Lower leg skin (tissue), 4 donors: ENCODE results near the gene PTOV1. TPM values are rescaled to one million over a fixed set of nuclear protein-coding genes. Genes with fewer than 3 reads are reported as not detected.

Source experiments
- DNase-seq, 2 donors: peaks; one replicate each; pipeline ENCODE4 v3.0.0-alpha.2; 2019; ENCODE audit warnings: low spot score in 2 of 2
- H3K4me3 ChIP-seq: fragments of 200-600 bp; sonication (generic); 2 replicates; pipeline ENCODE4 v1.5.1; 2017; ENCODE audit warnings: mild to moderate bottlenecking, low read depth; ENCODE audit not compliant: poor library complexity, severe bottlenecking
- POLR2A ChIP-seq, 2 donors: fragments of 450-650 bp; IDR thresholded peaks; one replicate each; pipeline ENCODE4 v1.6.1; 2016 to 2017; ENCODE audit warnings: antibody characterized with exemption in 2 of 2, mild to moderate bottlenecking in 1 of 2, moderate library complexity in 1 of 2
- WGBS, 2 donors: methylation state at CpG; one replicate each; pipeline ENCODE4 v1.1.5; 2018; 5-methylcytosine and 5-hydroxymethylcytosine counted together
- intact Hi-C: fragments of 100-400 bp; cut with DNase I; formaldehyde crosslinking; loops from one replicate; pipeline ENCODE4 v1.15.0; 2023; ENCODE audit warnings: low total_unique reads
- total RNA-seq, 4 donors: library from RNA; depleted of rRNA; stranded (reverse); fragments of >200 nt; gene quantifications; one replicate each; pipeline ENCODE4 v1.1.0, GENCODE V29; 2016
- TF ChIP-seq, protein P1 (sequence below), 3 donors: fragments of 450-650 bp; IDR thresholded peaks; one replicate each; pipeline ENCODE4 v1.5.1; 2016; ENCODE audit warnings: antibody characterized with exemption in 3 of 3, mild to moderate bottlenecking in 3 of 3, moderate library complexity in 2 of 3

Gene PTOV1
- total RNA-seq, 4 donors from 2014 or later: 62.4 to 122 (median 92.5) TPM

DNA sequence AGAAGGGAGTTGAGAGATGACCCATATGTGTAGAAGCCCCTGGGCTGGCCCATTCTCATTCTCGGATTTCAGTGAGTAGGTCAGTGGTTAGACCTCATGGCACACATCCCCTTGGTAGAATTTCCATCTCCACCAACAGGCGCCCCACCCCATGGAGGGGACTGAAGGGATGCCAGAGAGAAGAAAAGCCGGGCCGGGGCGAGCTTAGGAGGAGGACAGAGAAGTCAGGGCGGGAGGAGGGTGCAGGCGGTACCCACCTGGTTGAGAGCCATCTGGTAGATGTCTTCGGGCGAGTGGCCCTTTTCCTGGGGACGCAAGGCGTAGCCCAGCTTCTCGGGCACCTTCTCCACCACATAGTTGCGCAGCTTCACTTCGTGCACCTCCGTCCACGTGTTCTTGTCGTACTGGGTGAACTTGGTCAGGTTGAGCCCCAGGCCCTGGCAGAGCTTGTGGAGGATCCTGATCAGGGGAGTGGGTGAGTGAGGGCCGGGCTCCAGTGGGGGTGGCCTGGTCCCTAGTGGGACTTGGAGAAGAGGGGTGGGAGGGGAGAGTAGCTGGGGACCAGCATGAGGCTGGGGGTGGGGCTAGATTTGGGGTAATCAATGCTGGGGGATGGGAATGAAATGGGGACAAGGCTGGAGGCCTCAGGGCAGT lies 43.2 kb downstream of the PTOV1 start:
- WGBS, 2 donors: 92% methylated on average over 18 of the region's 18 CpGs
- TF ChIP-seq, protein P1, sequence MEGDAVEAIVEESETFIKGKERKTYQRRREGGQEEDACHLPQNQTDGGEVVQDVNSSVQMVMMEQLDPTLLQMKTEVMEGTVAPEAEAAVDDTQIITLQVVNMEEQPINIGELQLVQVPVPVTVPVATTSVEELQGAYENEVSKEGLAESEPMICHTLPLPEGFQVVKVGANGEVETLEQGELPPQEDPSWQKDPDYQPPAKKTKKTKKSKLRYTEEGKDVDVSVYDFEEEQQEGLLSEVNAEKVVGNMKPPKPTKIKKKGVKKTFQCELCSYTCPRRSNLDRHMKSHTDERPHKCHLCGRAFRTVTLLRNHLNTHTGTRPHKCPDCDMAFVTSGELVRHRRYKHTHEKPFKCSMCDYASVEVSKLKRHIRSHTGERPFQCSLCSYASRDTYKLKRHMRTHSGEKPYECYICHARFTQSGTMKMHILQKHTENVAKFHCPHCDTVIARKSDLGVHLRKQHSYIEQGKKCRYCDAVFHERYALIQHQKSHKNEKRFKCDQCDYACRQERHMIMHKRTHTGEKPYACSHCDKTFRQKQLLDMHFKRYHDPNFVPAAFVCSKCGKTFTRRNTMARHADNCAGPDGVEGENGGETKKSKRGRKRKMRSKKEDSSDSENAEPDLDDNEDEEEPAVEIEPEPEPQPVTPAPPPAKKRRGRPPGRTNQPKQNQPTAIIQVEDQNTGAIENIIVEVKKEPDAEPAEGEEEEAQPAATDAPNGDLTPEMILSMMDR (IDR thresholded peaks at IDR 0.05): no peak
- TF ChIP-seq POLR2A (IDR thresholded peaks at IDR 0.05): no peak
- intact Hi-C loops: no loop called here
- H3K4me3 ChIP-seq: no peak overlapping the region
- DNase-seq: no peak

DNA sequence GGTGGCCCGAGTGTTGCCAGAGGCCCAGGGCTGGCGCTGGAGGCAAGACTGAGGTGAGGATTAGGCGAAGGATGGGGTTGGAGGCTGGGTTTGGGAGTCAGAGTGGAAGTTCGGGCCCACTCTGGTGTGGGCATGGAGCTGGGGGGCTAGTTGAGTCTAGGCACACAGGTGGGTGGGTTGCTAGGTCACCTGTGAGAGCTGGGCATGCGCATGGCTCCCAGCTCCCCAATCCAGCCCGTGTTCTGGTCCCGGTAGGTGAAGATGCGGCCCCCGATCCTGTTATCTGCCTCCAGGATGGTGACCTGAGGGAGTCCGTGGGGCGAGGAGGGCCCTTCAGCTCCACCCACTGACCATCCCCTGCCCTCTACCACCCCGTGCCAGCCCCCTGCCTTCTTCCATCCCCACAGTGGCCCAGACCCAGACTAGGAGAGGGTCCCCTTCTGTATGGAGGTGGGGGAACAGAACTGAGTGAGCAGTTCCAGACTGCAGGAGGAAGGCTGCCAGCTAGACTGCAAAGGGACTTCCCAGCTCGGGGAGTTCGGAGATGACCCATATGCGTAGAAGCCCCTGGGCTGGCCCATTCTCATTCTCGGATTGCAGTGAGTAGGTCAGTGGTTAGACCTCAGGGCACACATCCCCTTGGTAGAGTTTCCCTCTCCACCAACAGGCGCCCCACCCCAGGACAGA lies 44.1 kb downstream of the PTOV1 start:
- DNase-seq: no peak
- H3K4me3 ChIP-seq: no peak overlapping the region
- WGBS, 2 donors: 80 to 82% methylated on average over 17 of the region's 17 CpGs
- intact Hi-C loops: no loop called here
- TF ChIP-seq, protein P1 (IDR thresholded peaks at IDR 0.05): no peak
- TF ChIP-seq POLR2A (IDR thresholded peaks at IDR 0.05): no peak

DNA sequence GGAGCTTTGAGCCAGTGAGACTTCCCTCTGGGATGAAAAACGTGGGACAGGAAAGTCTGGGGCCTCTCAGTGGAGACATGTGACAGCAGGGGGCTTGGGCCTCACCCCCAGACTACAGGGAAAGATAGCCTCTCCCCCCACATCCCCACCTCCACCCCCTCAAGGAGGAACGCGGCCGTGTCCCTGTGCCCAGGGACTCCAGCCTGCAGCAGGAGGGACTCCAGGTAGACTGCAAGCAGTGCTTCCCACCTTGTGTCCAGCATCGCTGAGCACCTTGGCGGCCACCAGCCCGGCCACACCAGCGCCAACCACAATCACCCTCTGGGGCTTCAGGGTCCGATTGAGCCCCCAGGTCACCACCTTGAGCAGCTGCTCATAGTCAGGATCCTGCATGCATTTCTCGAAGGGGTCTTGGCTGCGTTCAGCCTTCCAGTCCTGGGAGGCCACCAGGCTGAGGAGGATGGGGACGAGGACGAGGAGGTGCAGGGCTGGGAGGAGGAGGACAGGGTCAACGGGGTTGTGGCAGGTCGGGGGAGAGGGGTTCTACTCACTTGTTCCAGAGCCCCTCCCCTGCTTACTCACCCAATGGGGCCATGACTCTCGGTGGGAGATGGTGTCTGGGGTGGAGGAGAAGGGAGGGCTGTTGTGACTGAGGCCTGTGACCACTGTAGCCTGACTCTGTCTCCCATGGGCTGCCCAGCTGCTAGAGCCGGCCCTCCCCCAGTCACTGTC lies 44.8 kb downstream of the PTOV1 start:
- 68 to 72% methylated on average over 14 to 17 of the region's 17 CpGs for WGBS, 2 donors
- no peak for TF ChIP-seq POLR2A (IDR thresholded peaks at IDR 0.05)
- TF ChIP-seq, protein P1 (IDR thresholded peaks at IDR 0.05): no peak
- intact Hi-C loops: no loop called here
- no peak overlapping the region for H3K4me3 ChIP-seq
- DNase-seq: no peak

DNA sequence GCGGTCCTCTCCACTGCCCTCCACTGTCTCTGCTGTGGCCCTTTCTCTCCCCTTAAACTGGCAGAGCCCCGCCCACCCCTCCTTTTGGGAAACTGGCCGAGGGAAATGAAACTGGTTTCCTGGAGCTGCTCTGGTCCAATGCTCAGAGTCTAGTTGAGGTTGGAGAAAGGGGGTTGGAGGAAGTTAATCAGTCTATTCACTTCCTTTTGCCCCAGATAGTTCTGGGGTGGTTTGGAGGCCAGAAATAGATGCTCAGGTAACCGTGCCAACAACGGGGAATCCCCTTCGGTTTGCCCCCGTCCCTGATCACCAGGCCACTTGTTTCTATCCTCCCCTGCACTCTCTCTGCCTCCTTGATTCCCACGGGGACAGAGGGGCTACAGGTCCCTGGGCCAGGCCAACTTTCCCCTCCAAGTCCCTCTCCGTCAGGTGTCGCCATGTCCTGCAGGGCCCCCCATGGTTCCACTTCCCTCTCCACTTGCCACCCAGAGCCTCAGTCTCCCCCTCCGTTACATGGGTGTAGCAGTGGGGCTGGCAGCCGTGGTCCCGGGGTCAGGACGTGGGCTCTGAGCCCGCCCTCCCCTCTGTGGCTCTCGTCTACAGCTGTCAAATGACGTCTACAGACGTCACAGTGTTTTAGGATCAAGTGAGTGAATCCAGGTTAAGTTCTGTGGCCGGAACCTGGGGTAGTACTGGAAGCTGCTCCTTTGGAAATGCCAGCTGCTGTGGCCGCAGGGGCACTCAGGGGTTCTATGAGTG lies 46.1 kb downstream of the PTOV1 start, which contains the start of gene IL4I1:
Gene IL4I1 (minus strand): TSS at position 25 of the 759 bp plus-strand sequence. CDS start 727 bp downstream, outside the sequence.
- H3K4me3 ChIP-seq: no peak within 1 kb of the TSS
- WGBS, 2 donors: 22 to 29% methylated on average over 17 to 20 of the region's 20 CpGs
- DNase-seq: no peak
- no peak for TF ChIP-seq POLR2A (IDR thresholded peaks at IDR 0.05)
- TF ChIP-seq, protein P1 (IDR thresholded peaks at IDR 0.05): no peak
- intact Hi-C loops: no loop called here

DNA sequence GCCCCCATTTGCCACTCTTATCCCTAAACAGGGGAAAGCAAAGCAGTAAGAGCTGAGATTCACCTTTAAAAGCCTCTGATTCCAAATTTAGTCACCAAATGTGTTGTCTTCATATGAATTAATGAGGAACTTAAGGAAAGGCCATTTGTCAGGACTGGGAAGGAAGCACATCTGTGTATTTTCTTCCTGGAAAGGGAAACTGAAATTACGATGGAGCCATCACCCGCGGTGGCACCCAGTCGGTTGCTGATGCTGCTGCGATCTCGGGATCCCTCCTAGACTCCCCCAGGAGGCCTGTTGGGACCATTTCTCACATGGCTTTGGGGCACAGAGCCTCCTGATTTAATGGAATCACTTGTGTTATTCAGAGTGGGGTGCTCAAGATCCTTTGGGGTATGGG lies 53.2 kb downstream of the PTOV1 start:
- intact Hi-C loops: no loop called here
- 61 to 73% methylated on average over 6 of the region's 6 CpGs for WGBS, 2 donors

More for the DNA sequence above, 53.2 kb downstream of the PTOV1 start:
- H3K4me3 ChIP-seq: no peak overlapping the region
- no peak for TF ChIP-seq POLR2A (IDR thresholded peaks at IDR 0.05)
- TF ChIP-seq, protein P1 (IDR thresholded peaks at IDR 0.05): no peak
- DNase-seq: no peak
